HG03066 (cell line): ENCODE results near the gene C10orf67.
A peak's percentile ranks its signal among the peaks of the same experiment; 100 is the strongest.
"Not testable (repeated sequence)": the region's sequence is repeated elsewhere in the genome, so short reads cannot be mapped to it uniquely, and the experiment has no call there.

Experiments used
- ATAC-seq: cut with Tn5 transposase; IDR thresholded peaks from one replicate; pipeline ENCODE4 v1.9.1; 2021; ENCODE audit warnings: low read depth; ENCODE audit not compliant: unreplicated experiment

The C10orf67 gene

GRCh38 chr10:23362879-23363792 is 18.5 kb upstream of the C10orf67 start:
- ATAC-seq: peak; percentile 36

- ATAC-seq: peak; percentile 47
These were observed 17.7 kb upstream of the C10orf67 start for GRCh38 chr10:23362069-23362830.

- no peak for ATAC-seq
These were observed 17.1 kb upstream of the C10orf67 start for GRCh38 chr10:23361665-23362064.

GRCh38 chr10:23359692-23360380 is 15.2 kb upstream of the C10orf67 start:
- ATAC-seq: no peak

- ATAC-seq: no peak
These were observed 13.8 kb upstream of the C10orf67 start for GRCh38 chr10:23358357-23358756.

GRCh38 chr10:23354630-23355279 is 10.2 kb upstream of the C10orf67 start:
- ATAC-seq: no peak

- no peak for ATAC-seq
These were observed 7.4 kb upstream of the C10orf67 start for GRCh38 chr10:23351926-23352519.

GRCh38 chr10:23350706-23351105 is 6.1 kb upstream of the C10orf67 start:
- not testable (repeated sequence) for ATAC-seq

- ATAC-seq: no peak
These were observed 1.3 kb upstream of the C10orf67 start for GRCh38 chr10:23345861-23346260.

GRCh38 chr10:23343591-23344240 is 881 bp downstream of the C10orf67 start:
- no peak for ATAC-seq

- no peak for ATAC-seq
These were observed 2.2 kb downstream of the C10orf67 start for GRCh38 chr10:23342213-23342884.

GRCh38 chr10:23341004-23341403 is 3.6 kb downstream of the C10orf67 start:
- ATAC-seq: no peak

- ATAC-seq: no peak
These were observed 4.2 kb downstream of the C10orf67 start for GRCh38 chr10:23340354-23340753.

- ATAC-seq: no peak
These were observed 5.7 kb downstream of the C10orf67 start for GRCh38 chr10:23338886-23339285.

GRCh38 chr10:23338155-23338828 is 6.3 kb downstream of the C10orf67 start:
- no peak for ATAC-seq

- no peak for ATAC-seq
These were observed 7.0 kb downstream of the C10orf67 start for GRCh38 chr10:23337616-23338015.

- ATAC-seq: no peak
These were observed 12.9 kb downstream of the C10orf67 start for GRCh38 chr10:23331567-23332301.

GRCh38 chr10:23330948-23331347 is 13.6 kb downstream of the C10orf67 start:
- no peak for ATAC-seq
